ENCODE results near the gene NPIPA7.
"Not testable (repeated sequence)": the region's sequence is repeated elsewhere in the genome, so short reads cannot be mapped to it uniquely, and the experiment has no call there.

Gene NPIPA7

DNA sequence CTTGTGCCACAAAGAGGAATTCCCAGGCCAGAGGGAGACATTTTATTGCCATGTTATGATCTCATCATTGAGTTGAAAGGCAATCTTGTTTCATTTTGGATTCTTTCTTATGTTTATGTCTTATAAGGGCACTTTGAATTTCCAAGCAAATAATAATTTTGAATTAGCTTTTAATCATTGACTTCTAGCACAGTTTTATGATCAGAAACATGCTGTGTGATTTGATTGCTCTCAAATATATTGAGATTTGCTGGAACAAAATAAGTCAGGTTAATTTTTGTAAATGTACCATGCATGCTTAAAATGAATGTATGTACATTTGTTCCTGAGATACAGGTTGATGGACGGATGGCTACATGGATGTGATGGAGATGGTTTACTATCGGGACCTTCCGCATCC is at the start of gene NPIPA7:
Gene NPIPA7 (plus strand): TSS at position 301 of the 400 bp plus-strand sequence. CDS start 105 bp downstream, outside the sequence.
- DNase-seq (ENCODE audit: low read depth): not testable (repeated sequence)

DNA sequence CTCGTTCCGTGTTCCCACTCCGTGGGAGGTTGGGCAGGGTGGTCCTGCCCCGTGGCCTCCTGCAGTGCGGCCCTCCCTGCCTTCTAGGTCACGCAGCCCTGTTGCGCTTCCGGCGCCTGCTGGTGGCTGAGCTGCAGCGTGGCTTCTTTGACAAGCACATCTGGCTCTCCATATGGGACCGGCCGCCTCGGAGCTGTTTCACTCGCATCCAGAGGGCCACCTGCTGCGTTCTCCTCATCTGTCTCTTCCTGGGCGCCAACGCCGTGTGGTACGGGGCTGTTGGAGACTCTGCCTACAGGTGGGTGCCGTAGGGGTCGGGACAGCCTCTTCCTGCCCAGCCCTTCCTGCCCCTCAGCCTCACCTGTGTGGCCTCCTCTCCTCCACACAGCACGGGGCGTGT is 47.5 kb upstream of the NPIPA7 start:
- DNase-seq (ENCODE audit: low read depth): not testable (repeated sequence)

DNA sequence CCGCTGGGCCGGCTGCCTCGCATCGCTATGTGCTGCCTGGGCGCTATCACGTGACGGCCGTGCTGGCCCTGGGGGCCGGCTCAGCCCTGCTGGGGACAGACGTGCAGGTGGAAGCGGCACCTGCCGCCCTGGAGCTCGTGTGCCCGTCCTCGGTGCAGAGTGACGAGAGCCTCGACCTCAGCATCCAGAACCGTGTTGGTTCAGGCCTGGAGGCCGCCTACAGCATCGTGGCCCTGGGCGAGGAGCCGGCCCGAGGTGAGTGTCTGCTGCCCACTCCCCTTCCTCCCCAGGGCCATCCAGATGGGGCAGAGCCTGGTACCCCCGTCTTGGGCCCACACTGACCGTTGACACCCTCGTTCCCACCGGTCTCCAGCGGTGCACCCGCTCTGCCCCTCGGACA is 21.4 kb upstream of the NPIPA7 start:
- DNase-seq (ENCODE audit: low read depth): not testable (repeated sequence)

- not testable (repeated sequence) for DNase-seq (ENCODE audit: low read depth)
Observed at GRCh38 chr16:16358539-16359240, 20.2 kb upstream of the NPIPA7 start.

GRCh38 chr16:16363595-16363994 is 15.3 kb upstream of the NPIPA7 start:
- not testable (repeated sequence) for DNase-seq (ENCODE audit: low read depth)

DNA sequence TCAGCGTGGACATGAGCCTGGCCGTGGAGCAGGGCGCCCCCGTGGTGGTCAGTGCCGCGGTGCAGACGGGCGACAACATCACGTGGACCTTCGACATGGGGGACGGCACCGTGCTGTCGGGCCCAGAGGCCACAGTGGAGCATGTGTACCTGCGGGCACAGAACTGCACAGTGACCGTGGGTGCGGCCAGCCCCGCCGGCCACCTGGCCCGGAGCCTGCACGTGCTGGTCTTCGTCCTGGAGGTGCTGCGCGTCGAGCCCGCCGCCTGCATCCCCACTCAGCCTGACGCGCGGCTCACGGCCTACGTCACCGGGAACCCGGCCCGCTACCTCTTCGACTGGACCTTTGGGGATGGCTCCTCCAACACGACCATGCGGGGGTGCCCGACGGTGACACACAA is 14.8 kb upstream of the NPIPA7 start:
- not testable (repeated sequence) for DNase-seq (ENCODE audit: low read depth)

GRCh38 chr16:16364701-16365100 is 14.2 kb upstream of the NPIPA7 start:
- DNase-seq (ENCODE audit: low read depth): not testable (repeated sequence)

- DNase-seq (ENCODE audit: low read depth): not testable (repeated sequence)
Observed at GRCh38 chr16:16365319-16365718, 13.6 kb upstream of the NPIPA7 start.

DNA sequence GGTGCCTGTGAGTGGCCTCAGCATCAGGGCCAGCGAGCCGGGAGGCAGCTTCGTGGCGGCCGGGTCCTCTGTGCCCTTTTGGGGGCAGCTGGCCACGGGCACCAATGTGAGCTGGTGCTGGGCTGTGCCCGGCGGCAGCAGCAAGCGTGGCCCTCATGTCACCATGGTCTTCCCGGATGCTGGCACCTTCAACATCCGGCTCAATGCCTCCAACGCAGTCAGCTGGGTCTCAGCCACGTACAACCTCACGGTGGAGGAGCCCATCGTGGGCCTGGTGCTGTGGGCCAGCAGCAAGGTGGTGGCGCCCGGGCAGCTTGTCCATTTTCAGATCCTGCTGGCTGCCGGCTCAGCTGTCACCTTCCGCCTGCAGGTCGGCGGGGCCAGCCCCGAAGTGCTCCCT is 13.1 kb upstream of the NPIPA7 start:
- DNase-seq (ENCODE audit: low read depth): not testable (repeated sequence)

- DNase-seq (ENCODE audit: low read depth): not testable (repeated sequence)
Observed at GRCh38 chr16:16366552-16367284, 12.2 kb upstream of the NPIPA7 start.

DNA sequence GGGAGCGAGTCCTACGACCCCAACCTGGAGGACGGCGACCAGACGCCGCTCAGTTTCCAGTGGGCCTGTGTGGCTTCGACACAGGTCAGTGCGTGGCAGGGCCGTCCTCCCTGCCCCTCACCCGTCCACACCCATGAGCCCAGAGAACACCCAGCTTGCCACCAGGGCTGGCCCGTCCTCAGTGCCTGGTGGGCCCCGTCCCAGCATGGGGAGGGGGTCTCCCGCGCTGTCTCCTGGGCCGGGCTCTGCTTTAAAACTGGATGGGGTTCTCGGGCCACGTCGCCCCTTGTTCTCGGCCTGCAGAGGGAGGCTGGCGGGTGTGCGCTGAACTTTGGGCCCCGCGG is 11.7 kb upstream of the NPIPA7 start:
- not testable (repeated sequence) for DNase-seq (ENCODE audit: low read depth)

GRCh38 chr16:16369081-16369856 is 9.7 kb upstream of the NPIPA7 start:
- not testable (repeated sequence) for DNase-seq (ENCODE audit: low read depth)

- not testable (repeated sequence) for DNase-seq (ENCODE audit: low read depth)
Observed at GRCh38 chr16:16371136-16371735, 7.7 kb upstream of the NPIPA7 start.

DNA sequence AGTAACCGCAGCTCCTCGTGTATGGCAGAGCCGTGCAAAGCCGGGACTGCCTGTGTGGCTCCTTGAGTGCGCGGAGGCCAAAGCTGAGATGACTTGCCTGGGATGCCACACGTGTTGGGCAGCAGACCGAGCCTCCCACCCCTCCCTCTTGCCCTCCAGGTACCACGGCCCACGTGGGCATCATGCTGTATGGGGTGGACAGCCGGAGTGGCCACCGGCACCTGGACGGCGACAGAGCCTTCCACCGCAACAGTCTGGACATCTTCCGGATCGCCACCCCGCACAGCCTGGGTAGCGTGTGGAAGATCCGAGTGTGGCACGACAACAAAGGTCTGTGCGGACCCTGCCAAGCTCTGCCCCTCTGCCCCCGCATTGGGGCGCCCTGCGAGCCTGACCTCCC is 4.7 kb upstream of the NPIPA7 start:
- not testable (repeated sequence) for DNase-seq (ENCODE audit: low read depth)

DNA sequence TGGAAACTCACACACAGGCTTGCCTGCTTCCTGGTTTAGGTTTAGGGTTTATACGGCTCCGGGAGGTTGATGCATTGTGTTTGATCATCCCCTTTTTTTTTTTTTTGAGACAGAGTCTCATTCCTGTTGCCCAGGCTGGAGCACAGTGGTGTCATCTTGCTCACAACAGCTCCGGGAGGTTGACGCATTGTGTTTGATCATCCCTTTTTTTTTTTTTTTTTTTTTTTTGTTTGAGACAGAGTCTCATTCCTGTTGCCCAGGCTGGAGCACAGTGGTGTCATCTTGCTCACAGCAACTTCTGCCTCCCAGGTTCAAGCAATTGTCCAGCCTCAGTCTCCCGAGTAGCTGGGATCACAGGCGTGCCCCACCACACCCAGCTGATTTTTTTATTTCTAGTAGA is 20.7 kb downstream of the NPIPA7 start:
- DNase-seq (ENCODE audit: low read depth): not testable (repeated sequence)

GRCh38 chr16:16402333-16402732 is 23.4 kb downstream of the NPIPA7 start:
- not testable (repeated sequence) for DNase-seq (ENCODE audit: low read depth)

GRCh38 chr16:16404283-16404682 is 25.3 kb downstream of the NPIPA7 start:
- DNase-seq (ENCODE audit: low read depth): not testable (repeated sequence)

DNA sequence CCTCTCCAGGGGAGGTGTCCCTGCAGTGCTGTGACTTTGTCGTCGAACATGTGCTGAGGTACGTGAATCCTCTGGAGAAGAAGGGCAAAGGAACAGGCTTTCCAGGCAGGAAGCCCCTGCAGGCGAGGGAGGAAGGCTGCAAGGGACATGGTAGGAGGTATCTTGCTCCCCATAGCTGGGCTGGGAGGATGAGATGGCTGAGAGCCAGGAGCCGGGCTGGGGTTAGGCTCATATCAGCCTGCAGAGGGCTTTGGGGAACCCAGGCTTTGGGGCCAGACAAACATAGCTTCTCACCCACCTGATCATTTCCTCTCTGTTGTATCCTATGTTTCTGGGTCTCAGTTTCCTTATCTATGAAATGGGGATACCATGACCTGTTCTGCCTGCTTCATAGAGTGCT is 26.5 kb downstream of the NPIPA7 start:
- not testable (repeated sequence) for DNase-seq (ENCODE audit: low read depth)

GRCh38 chr16:16408430-16408829 is 29.5 kb downstream of the NPIPA7 start:
- not testable (repeated sequence) for DNase-seq (ENCODE audit: low read depth)

- not testable (repeated sequence) for DNase-seq (ENCODE audit: low read depth)
Observed at GRCh38 chr16:16413773-16414172, 34.8 kb downstream of the NPIPA7 start.

DNA sequence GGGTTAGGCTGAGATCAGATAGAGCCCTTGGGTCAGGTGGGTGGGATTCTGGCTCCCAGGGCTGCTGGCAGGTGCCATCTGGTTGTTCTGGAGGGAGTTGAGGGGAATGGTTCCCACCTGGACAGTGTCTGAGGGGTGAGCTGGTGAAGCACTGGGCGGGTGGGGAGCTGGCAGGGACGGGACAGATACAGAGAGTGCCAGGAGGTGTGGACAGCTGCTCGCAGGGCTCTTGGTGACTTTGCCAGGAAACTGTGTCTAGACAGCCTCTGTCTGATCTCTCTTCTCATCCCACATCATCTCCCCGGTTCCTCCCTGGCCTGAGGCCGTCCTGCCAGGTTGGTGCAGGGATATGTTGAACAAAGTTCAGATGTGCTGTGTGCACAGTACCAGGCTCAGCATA is 38.1 kb downstream of the NPIPA7 start:
- not testable (repeated sequence) for DNase-seq (ENCODE audit: low read depth)

GRCh38 chr16:16417914-16418544 is 39.1 kb downstream of the NPIPA7 start:
- DNase-seq (ENCODE audit: low read depth): not testable (repeated sequence)

All from amniotic epithelial cell (primary cell).